Gastroesophageal sphincter (tissue), 3 donors: Measurements from ENCODE around the gene STT3B.

ENCODE experiments used
- EP300 ChIP-seq: sonication (generic); formaldehyde crosslinking; IDR thresholded peaks from one replicate; pipeline ENCODE4 v1.6.1; 2017; ENCODE audit warnings: antibody characterized with exemption, mild to moderate bottlenecking
- POLR2A ChIP-seq, 2 donors: fragments of 450-650 bp; IDR thresholded peaks; one replicate each; pipeline ENCODE4 v1.6.1; 2017; ENCODE audit warnings: antibody characterized with exemption in 2 of 2, mild to moderate bottlenecking in 2 of 2, moderate library complexity in 1 of 2
- TF ChIP-seq, protein P1 (sequence below), 4 experiments: fragments of 200-600 bp in 2 of 4; fragments of 450-650 bp in 2 of 4; sonication (generic) in 1 of 4; IDR thresholded peaks; one replicate each; pipeline ENCODE4 v1.5.1; 2017 to 2019; ENCODE audit warnings: antibody characterized with exemption in 4 of 4, mild to moderate bottlenecking in 2 of 4, moderate library complexity in 2 of 4

DNA sequence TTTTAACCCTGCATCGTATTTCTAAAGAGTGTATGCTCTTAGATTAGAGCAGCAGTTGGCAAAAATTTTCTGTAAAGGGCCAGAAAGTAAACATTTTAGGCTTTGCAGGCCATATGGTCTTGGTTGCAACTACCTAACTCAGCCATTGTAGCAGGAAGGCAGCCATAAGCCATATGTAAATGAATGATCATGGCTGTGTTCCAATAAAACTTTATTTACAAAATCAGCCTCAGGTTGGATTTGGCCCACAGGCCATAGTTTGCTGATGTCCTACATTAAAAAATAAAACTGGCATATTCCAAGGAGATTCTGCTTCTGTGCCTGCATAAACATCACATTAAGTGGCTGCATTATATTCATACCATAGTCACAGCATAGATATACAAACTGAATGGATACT is 134.9 kb downstream of the STT3B start:
- TF ChIP-seq, protein P1, sequence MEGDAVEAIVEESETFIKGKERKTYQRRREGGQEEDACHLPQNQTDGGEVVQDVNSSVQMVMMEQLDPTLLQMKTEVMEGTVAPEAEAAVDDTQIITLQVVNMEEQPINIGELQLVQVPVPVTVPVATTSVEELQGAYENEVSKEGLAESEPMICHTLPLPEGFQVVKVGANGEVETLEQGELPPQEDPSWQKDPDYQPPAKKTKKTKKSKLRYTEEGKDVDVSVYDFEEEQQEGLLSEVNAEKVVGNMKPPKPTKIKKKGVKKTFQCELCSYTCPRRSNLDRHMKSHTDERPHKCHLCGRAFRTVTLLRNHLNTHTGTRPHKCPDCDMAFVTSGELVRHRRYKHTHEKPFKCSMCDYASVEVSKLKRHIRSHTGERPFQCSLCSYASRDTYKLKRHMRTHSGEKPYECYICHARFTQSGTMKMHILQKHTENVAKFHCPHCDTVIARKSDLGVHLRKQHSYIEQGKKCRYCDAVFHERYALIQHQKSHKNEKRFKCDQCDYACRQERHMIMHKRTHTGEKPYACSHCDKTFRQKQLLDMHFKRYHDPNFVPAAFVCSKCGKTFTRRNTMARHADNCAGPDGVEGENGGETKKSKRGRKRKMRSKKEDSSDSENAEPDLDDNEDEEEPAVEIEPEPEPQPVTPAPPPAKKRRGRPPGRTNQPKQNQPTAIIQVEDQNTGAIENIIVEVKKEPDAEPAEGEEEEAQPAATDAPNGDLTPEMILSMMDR (IDR thresholded peaks at IDR 0.05): no peak
- TF ChIP-seq POLR2A (IDR thresholded peaks at IDR 0.05) (no peak), EP300 (no peak)
